Mammary epithelial cell (primary cell): Measurements from ENCODE around the gene ADSS1.

Experiments
- CTCF ChIP-seq, 2 donors: IDR thresholded peaks in 1 of 2; conservative IDR thresholded peaks in 1 of 2; 2 replicates each; pipeline ENCODE4 v1.5.1; 2011 to 2012; ENCODE audit warnings: inconsistent platforms in 2 of 2, low read length in 2 of 2, mild to moderate bottlenecking in 2 of 2, control low read depth in 1 of 2, low read depth in 1 of 2; ENCODE audit not compliant: insufficient read depth in 1 of 2; ENCODE audit errors: extremely low read depth in 1 of 2
- EZH2 ChIP-seq: IDR thresholded peaks from 2 replicates; pipeline ENCODE4 v1.6.1; 2012; ENCODE audit warnings: low read length, inconsistent platforms, borderline replicate concordance

GRCh38 chr14:104725772-104726548 is 1.9 kb downstream of the ADSS1 start:
- TF ChIP-seq CTCF (conservative IDR thresholded peaks at IDR 0.05 in 1 of 2, IDR thresholded peaks at IDR 0.05 in 1 of 2; ENCODE audit: extremely low read depth in 1 of 2, insufficient read depth in 1 of 2, low read depth in 1 of 2, low read length in 2 of 2) = no peak
- TF ChIP-seq EZH2 = no peak
